ENCODE results near the gene PHF12.

The PHF12 gene

DNA sequence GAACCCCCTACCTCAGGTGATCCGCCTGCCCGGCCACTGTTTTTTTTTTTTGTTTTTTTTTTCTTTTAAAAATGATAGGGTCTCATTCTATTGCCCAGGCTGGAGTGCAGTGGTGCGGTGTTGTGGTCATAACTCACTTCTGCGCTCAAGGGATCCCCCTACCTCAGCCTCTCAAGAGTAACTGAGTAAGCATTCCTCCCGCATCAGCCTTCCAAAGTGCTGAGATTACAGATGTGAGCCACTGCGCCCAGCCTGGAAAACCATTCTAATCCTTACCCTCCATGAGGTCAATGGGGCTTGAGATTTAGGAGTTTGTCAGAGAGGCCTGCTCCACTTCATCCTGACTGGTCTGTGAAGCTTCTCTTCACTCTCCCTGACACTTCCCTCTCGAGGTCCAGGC lies 84.0 kb downstream of the PHF12 start:
- Histone ChIP-seq H3K4me1 (ENCODE audit: control insufficient read depth, insufficient read depth, low read length) (no peaks in the 10 kb centered on the region), H3K9ac (ENCODE audit: low read length in 2 of 2) (no peak overlapping the region), H3K9me3 (ENCODE audit: control insufficient read depth in 2 of 2, low read length in 2 of 2) (no peaks in the 10 kb centered on the region), H3K27me3 (ENCODE audit: control insufficient read depth in 1 of 2, insufficient read depth in 2 of 2, low read length in 2 of 2) (no peaks in the 10 kb centered on the region), H3K36me3 (ENCODE audit: control insufficient read depth in 2 of 2, insufficient read depth in 2 of 2, low read length in 2 of 2) (no peaks in the 10 kb centered on the region), H3K4me3 (ENCODE audit: low read length in 2 of 2) (no peak overlapping the region), H3K27ac (ENCODE audit: low read length) (no peak overlapping the region)

DNA sequence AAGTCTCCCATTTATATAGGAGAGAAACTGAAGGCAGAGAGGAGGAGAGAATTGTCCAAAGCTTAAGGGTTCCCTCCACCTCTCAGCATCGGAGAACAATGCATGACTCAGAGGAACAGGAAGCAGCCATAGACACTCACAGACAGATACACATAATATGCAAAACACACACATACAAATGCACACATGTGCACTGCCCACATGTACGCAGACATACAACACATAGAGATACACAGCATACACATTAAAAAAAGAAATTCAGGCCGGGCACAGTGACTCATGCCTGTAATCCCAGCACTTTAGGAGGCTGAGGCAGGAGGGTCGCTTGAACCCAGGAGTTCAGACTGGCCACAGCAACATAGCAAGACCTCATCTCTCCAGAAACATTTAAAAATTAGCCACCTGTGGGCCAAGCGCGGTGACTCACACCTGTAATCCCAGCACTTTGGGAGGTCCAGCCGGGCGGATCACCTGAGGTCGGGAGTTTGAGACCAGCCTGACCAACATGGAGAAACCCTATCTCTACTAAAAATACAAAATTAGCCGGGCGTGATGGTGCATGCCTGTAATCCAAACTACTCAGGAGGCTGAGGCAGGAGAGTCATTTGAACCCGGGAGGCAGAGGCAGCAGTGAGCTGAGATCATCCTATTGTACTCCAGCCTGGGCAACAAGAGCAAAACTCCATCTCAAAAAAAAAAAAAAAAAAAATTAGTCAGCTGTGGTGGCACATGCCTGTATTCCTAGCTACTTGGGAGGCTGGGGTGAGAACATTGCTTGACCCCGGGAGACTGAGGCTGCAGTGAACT lies 85.2 kb downstream of the PHF12 start:
- Histone ChIP-seq H3K4me3 (ENCODE audit: low read length in 2 of 2) (no peak overlapping the region), H3K9ac (ENCODE audit: low read length in 2 of 2) (no peak overlapping the region), H3K27me3 (ENCODE audit: control insufficient read depth in 1 of 2, insufficient read depth in 2 of 2, low read length in 2 of 2) (no peaks in the 10 kb centered on the region), H3K36me3 (ENCODE audit: control insufficient read depth in 2 of 2, insufficient read depth in 2 of 2, low read length in 2 of 2) (peaks cover 0 to 6% of the 10 kb centered on the region in 2 donors), H3K4me1 (ENCODE audit: control insufficient read depth, insufficient read depth, low read length) (no peaks in the 10 kb centered on the region), H3K27ac (ENCODE audit: low read length) (no peak overlapping the region), H3K9me3 (ENCODE audit: control insufficient read depth in 2 of 2, low read length in 2 of 2) (no peaks in the 10 kb centered on the region)

DNA sequence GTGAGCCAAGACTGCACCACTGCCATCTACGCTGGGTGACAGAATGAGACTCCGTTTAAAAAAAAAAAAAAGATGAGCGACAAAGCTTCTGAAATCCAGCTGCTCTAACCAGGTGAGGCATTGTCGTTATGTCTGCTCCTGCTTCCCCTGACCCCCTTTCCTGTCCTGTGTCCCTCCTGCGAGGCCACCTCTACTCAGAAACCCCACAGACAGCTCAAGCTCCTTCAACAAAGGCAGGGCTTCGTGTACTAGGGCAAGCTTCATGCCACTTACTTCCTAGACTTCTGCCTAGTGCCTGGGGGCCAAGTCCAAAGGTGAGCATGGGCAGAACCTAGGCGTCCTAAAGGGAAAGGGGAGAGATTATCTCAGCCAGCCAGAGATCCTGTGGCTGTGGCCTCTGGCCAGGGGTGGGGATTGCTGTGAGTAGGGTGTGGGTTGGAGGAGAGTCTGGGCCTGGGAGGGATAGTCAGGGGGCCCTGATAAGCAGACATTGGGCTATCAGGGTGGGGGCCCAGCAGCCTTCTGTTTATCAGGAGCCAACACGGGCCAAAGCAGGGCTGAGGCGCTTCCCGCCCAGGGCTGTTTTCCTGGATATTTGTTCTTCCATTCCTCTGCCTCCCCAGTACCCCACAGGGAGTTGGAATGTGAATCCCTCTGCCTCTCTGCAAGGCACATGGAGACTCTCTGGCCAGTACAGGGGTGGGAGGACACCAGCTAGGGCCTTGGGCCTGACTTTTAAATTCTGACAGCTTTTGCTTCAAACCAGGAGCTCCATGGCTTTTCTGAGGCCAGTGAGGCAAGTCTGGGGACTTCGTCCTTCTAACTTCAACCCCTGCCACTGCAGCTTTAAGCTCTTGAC lies 86.1 kb downstream of the PHF12 start:
- H3K27ac ChIP-seq (ENCODE audit: low read length) = no peak overlapping the region
- no peaks in the 10 kb centered on the region for H3K9me3 ChIP-seq (ENCODE audit: control insufficient read depth in 2 of 2, low read length in 2 of 2)
- no peaks in the 10 kb centered on the region for H3K27me3 ChIP-seq (ENCODE audit: control insufficient read depth in 1 of 2, insufficient read depth in 2 of 2, low read length in 2 of 2)
- peaks cover 6 to 13% of the 10 kb centered on the region in 2 donors for H3K36me3 ChIP-seq (ENCODE audit: control insufficient read depth in 2 of 2, insufficient read depth in 2 of 2, low read length in 2 of 2)
- H3K4me3 ChIP-seq (ENCODE audit: low read length in 2 of 2) = no peak overlapping the region
- H3K4me1 ChIP-seq (ENCODE audit: control insufficient read depth, insufficient read depth, low read length) = no peaks in the 10 kb centered on the region
- no peak overlapping the region for H3K9ac ChIP-seq (ENCODE audit: low read length in 2 of 2)

DNA sequence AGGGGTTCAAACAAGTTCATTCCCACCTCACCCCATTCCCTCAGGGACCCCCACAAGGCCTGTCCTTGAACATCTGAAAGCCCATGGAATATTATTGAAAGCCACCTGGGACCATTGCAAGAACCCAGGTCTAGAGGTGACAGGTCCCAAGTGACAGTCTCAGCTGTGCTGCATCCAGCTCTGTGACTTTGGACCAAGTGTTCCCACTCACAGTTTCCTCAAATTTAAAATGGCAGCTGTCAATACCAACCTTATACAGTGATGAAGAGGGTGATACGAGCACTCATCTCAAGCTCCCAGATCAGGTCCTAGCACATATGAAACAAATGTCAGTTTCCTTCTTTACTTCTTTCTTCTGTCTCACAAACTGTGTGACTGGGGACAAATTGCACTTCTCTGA lies 87.4 kb downstream of the PHF12 start:
- no peak overlapping the region for H3K27ac ChIP-seq (ENCODE audit: low read length)
- no peak overlapping the region for H3K9ac ChIP-seq (ENCODE audit: low read length in 2 of 2)
- no peak overlapping the region for H3K4me3 ChIP-seq (ENCODE audit: low read length in 2 of 2)
- no peaks in the 10 kb centered on the region for H3K9me3 ChIP-seq (ENCODE audit: control insufficient read depth in 2 of 2, low read length in 2 of 2)
- no peaks in the 10 kb centered on the region for H3K4me1 ChIP-seq (ENCODE audit: control insufficient read depth, insufficient read depth, low read length)
- H3K27me3 ChIP-seq (ENCODE audit: control insufficient read depth in 1 of 2, insufficient read depth in 2 of 2, low read length in 2 of 2) = no peaks in the 10 kb centered on the region
- peaks cover 8 to 16% of the 10 kb centered on the region in 2 donors for H3K36me3 ChIP-seq (ENCODE audit: control insufficient read depth in 2 of 2, insufficient read depth in 2 of 2, low read length in 2 of 2)

DNA sequence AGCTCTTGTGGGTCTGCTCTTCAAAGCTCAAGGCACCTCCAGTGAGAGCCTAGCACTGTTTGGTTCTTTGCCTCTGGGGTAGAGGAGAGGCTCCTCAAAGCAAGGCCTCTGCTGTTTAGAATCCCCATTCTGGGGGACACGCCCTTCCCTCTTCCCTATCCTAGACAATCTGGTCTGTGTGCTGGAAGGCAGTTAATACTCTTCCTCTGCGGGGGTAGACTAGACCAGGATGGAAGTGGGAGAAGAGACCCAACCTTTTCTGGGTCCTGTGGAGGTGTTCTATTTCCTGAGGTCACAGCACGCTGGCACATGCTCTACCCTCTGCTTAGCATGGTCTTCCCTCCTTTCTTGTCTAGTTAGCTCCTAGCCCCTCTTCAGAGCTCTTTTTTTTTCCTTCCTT lies 88.8 kb downstream of the PHF12 start:
- Histone ChIP-seq H3K36me3 (ENCODE audit: control insufficient read depth in 2 of 2, insufficient read depth in 2 of 2, low read length in 2 of 2) (peaks cover 20 to 30% of the 10 kb centered on the region in 2 donors), H3K9me3 (ENCODE audit: control insufficient read depth in 2 of 2, low read length in 2 of 2) (no peaks in the 10 kb centered on the region), H3K9ac (ENCODE audit: low read length in 2 of 2) (no peak overlapping the region), H3K27ac (ENCODE audit: low read length) (no peak overlapping the region), H3K4me3 (ENCODE audit: low read length in 2 of 2) (no peak overlapping the region), H3K4me1 (ENCODE audit: control insufficient read depth, insufficient read depth, low read length) (no peaks in the 10 kb centered on the region), H3K27me3 (ENCODE audit: control insufficient read depth in 1 of 2, insufficient read depth in 2 of 2, low read length in 2 of 2) (no peaks in the 10 kb centered on the region)

DNA sequence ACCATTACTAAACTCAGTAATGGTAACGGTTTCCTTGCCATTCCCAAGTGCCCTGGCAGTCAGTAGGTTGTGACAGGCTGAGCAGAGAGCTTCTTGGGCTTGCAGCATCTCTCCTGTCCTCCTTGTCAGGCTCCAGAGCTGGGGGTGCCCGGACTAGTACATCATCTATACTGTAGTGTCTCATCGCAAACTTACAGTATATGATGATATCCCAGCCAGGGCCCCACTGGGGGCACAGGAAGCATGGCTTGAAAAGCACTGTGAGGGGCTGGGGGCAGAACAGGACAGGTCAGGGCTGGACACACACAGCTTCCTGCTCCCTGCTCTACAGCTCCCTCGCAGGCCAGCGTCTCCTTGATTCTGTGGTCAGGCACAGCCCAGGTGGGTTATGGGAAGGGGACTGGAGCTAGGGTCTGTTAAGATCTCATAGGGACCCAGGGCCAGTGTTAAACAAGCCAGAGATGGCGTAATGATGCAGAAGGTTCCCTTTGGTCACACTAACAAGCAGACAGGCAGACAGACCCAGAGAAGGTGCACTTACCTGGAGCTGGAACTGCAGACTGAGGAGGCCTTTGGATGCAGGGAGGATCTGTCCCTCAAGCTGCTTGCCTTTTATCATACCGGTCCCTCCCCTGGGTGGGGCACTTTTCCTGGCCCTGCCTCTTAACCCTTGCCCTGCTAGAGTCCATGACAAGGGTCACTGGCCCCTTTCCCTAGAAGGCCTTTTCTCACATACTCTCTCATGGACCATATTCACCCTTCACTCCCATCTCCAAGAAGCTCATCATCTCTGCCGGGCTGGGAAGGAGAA lies 89.7 kb downstream of the PHF12 start:
- Histone ChIP-seq H3K9ac (ENCODE audit: low read length in 2 of 2) (no peak overlapping the region), H3K36me3 (ENCODE audit: control insufficient read depth in 2 of 2, insufficient read depth in 2 of 2, low read length in 2 of 2) (peaks cover 20 to 30% of the 10 kb centered on the region in 2 donors), H3K4me3 (ENCODE audit: low read length in 2 of 2) (no peak overlapping the region), H3K4me1 (ENCODE audit: control insufficient read depth, insufficient read depth, low read length) (no peaks in the 10 kb centered on the region), H3K27ac (ENCODE audit: low read length) (no peak overlapping the region), H3K9me3 (ENCODE audit: control insufficient read depth in 2 of 2, low read length in 2 of 2) (no peaks in the 10 kb centered on the region), H3K27me3 (ENCODE audit: control insufficient read depth in 1 of 2, insufficient read depth in 2 of 2, low read length in 2 of 2) (no peaks in the 10 kb centered on the region)

DNA sequence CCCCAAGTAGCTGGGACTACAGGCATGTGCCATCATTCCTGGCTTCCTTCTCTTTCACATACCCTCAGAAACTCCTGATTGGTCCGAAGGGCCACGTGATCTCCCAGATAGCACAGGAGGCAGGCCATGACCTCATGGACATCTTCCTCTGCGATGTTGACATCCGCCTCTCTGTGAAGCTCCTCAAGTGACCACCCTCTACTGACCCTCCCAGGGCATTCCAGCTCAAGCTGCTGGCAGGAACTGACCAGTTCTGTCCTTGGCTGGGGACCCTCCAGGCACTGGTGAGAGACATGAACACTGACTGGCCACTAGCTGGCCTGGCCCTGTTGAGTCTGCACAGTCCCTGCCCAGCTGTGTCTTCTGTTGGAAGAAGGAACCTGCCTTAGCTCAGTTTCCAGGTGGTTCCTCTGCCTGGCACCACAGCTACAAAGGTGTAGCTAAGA lies 90.9 kb downstream of the PHF12 start:
- H3K27me3 ChIP-seq (ENCODE audit: control insufficient read depth in 1 of 2, insufficient read depth in 2 of 2, low read length in 2 of 2) = no peaks in the 10 kb centered on the region
- H3K4me1 ChIP-seq (ENCODE audit: control insufficient read depth, insufficient read depth, low read length) = peaks cover 4% of the 10 kb centered on the region
- no peak overlapping the region for H3K27ac ChIP-seq (ENCODE audit: low read length)
- H3K36me3 ChIP-seq (ENCODE audit: control insufficient read depth in 2 of 2, insufficient read depth in 2 of 2, low read length in 2 of 2) = peaks cover 20 to 34% of the 10 kb centered on the region in 2 donors
- no peak overlapping the region for H3K4me3 ChIP-seq (ENCODE audit: low read length in 2 of 2)
- H3K9me3 ChIP-seq (ENCODE audit: control insufficient read depth in 2 of 2, low read length in 2 of 2) = no peaks in the 10 kb centered on the region
- no peak overlapping the region for H3K9ac ChIP-seq (ENCODE audit: low read length in 2 of 2)

DNA sequence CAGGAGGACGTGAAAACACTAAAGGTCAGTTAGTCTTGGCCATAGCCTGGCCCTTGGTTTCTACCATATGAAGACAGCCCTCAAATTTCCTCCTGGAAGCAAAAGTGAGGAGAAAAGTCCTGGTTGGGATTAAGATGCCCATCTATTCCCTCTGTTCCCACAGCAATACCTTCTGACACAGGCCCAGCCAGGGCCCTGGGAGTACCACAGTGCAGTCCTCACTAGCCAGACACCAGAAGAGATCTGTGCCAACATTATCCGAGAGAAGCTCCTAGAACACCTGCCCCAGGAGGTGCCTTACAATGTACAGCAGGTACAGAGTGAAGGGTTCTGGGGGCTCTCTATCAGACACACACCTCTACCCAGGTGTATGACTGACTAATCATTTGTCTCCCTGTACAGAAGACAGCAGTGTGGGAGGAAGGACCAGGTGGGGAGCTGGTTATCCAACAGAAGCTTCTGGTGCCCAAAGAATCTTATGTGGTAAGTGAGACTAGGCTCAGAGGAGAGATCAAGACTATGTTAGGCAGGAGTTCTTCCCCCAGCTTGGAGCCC lies 92.4 kb downstream of the PHF12 start:
- Histone ChIP-seq H3K4me1 (ENCODE audit: control insufficient read depth, insufficient read depth, low read length) (peaks cover 9% of the 10 kb centered on the region), H3K4me3 (ENCODE audit: low read length in 2 of 2) (no peak overlapping the region), H3K27ac (ENCODE audit: low read length) (no peak overlapping the region), H3K9ac (ENCODE audit: low read length in 2 of 2) (no peak overlapping the region), H3K27me3 (ENCODE audit: control insufficient read depth in 1 of 2, insufficient read depth in 2 of 2, low read length in 2 of 2) (no peaks in the 10 kb centered on the region), H3K9me3 (ENCODE audit: control insufficient read depth in 2 of 2, low read length in 2 of 2) (no peaks in the 10 kb centered on the region), H3K36me3 (ENCODE audit: control insufficient read depth in 2 of 2, insufficient read depth in 2 of 2, low read length in 2 of 2) (peaks cover 20 to 34% of the 10 kb centered on the region in 2 donors)

DNA sequence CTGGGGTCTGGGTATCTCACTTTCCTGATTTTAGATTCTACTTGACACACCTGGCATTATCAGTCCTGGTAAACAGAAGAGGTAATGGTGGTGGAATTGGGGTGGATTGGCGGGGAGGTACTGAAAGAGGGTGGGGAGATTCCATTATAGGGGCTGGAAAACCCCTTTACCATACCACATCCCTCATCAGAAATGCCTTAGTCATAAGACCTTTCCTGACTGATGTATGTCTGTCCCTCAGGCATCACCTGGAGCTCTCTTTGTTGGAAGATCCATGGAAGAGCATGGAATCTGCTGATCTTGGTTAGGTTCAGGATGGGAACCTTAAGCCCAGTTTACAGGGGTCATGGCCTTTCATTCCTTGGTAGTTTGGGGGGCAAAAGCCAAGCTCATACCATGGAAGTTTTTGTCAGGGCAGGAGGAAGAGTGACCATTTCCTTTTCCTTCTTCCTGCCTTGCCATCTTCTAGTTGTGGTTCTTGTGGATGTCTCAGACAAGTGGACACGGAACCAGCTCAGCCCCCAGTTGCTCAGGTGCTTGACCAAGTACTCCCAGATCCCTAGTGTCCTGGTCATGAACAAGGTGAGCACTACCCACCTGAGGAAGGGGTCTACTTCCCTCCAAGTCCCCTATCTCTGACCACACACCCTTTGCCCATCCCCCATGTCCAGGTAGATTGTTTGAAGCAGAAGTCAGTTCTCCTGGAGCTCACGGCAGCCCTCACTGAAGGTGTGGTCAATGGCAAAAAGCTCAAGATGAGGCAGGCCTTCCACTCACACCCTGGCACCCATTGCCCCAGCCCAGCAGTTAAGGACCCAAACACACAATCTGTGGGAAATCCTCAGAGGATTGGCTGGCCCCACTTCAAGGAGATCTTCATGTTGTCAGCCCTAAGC lies 93.2 kb downstream of the PHF12 start:
- Histone ChIP-seq H3K27me3 (ENCODE audit: control insufficient read depth in 1 of 2, insufficient read depth in 2 of 2, low read length in 2 of 2) (no peaks in the 10 kb centered on the region), H3K9me3 (ENCODE audit: control insufficient read depth in 2 of 2, low read length in 2 of 2) (no peaks in the 10 kb centered on the region), H3K4me1 (ENCODE audit: control insufficient read depth, insufficient read depth, low read length) (peaks cover 9% of the 10 kb centered on the region), H3K27ac (ENCODE audit: low read length) (no peak overlapping the region), H3K4me3 (ENCODE audit: low read length in 2 of 2) (no peak overlapping the region), H3K36me3 (ENCODE audit: control insufficient read depth in 2 of 2, insufficient read depth in 2 of 2, low read length in 2 of 2) (peaks cover 20 to 34% of the 10 kb centered on the region in 2 donors), H3K9ac (ENCODE audit: low read length in 2 of 2) (no peak overlapping the region)
